Fibroblast of peridontal ligament (primary cell): ENCODE data around the gene TSPAN1.
"Not testable (repeated sequence)": the region's sequence is repeated elsewhere in the genome, so short reads cannot be mapped to it uniquely, and the experiment has no call there.

Experiments
- DNase-seq: peaks from one replicate; pipeline ENCODE4 v3.0.0-alpha.2; 2010; ENCODE audit errors: extremely low read depth

Gene TSPAN1

DNA sequence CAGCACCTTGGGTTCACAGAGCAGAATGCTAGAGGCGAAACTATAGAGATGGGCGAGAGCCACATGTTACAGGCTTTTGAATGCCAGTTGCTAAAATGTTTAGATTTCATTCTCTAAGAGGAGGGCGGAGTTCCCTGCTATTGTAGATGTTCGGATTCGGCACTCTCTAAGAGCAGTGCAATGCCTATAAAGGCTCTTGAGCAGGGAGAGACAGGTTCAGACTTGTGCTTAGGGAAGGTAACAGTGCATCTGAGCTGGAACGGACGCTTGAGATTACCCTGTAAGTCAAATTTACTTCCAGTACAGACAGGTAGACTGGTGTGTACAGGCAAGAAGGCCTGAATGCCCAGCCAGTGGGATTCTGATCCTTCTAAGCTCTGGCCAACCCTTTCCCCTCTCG is 43.6 kb downstream of the TSPAN1 start:
- no peak for DNase-seq

GRCh38 chr1:46219551-46220520 is 44.9 kb downstream of the TSPAN1 start:
- no peak for DNase-seq

GRCh38 chr1:46220808-46221207 is 45.9 kb downstream of the TSPAN1 start:
- DNase-seq: no peak

GRCh38 chr1:46221749-46222148 is 46.9 kb downstream of the TSPAN1 start:
- no peak for DNase-seq

- DNase-seq: not testable (repeated sequence)
Observed at GRCh38 chr1:46223055-46223454, 48.2 kb downstream of the TSPAN1 start.

DNA sequence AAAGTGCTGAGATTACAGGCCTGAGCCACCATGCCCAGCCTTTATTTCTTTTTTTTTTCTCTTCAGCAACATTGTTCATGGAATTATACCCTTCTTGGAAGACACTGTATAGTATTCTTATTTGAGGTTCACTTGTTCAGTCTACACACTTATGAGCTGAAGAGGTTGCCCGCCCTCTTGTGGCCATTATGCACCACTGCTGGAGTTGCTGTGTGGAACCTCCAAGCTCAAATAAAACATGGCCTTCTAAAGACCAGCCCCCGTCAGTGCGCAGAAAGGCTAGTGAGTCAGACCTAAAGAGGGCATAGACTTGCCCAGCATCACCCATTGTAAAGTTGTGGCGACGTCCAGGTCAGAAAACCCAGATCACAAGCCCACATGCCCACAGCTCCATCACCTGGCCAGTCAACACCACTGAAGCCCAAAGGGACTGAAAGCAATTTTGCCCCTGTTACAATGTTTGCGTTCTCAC is 48.6 kb downstream of the TSPAN1 start:
- peak; percentile 94 for DNase-seq

DNA sequence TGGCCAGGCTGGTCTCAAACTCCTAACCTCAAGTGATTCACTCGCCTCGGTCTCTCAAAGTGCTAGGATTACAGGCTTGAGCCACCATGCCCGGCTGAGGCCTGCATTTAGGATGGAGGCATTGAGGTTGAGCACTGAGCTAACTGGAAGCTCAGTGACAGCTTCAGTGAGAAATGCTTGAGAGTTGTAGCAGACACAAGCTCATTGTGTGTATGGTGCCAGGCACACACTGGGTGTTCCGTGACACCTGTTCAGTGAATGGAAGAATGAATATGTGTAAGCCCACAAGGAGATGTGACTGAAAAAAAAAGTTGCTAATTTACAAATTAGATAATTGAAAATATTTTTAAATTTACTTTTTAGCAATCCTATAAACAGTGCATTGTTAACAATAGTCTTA is 50.1 kb downstream of the TSPAN1 start:
- DNase-seq: no peak

DNA sequence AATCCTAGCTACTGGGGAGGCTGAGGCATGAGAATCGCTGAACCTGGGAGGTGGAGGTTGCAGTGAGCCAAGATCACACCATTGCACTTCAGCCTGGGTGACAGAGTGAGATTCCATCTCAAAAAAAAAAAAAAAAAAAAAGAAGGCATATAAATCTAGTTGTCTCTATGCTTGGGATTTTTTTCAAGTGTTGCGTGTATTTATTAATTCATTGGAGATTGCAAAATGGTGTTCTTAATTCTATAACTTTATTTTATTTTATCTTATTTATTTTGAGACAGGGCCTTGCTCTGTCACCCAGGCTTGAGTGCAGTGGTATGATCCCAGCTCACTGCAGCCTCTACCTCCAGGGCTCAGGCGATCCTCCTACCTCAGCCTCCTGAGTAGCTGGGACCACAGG is 56.3 kb downstream of the TSPAN1 start:
- DNase-seq: not testable (repeated sequence)
